SW 1271 (cell line): ENCODE measurements around the gene CACNA1S.

Source experiments
- DNase-seq, 2 experiments: peaks; one replicate each; lab custom pipeline; 2025; lab: John Stamatoyannopoulos, UW

CACNA1S gene

GRCh38 chr1:201093561-201093960 lies 18.7 kb downstream of the CACNA1S start:
- no peak for DNase-seq

GRCh38 chr1:201092738-201093137 lies 19.5 kb downstream of the CACNA1S start:
- no peak for DNase-seq

- DNase-seq = no peak
Measured at GRCh38 chr1:201091256-201091655, 21.0 kb downstream of the CACNA1S start.

DNA sequence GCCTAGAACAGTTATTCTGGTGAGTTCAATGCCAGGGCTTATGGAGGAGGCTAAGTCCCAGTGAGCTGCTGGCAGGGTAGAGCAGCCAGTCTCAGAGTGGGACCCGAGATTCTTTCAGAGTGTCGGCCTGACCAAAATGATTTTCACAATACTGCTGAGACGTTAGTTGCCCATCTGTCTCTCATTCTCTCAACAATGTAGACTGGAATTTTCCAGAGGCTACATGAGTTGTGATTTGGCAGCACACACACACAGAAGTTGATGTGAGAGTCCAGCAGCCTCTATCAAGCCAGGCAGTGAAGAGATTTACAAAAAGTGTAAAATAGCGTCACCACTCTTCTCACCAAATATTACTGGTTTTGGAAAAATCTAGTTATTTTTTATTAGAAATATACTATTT lies 21.7 kb downstream of the CACNA1S start:
- DNase-seq = no peak

- DNase-seq = no peak
Measured at GRCh38 chr1:201089596-201089995, 22.6 kb downstream of the CACNA1S start.

GRCh38 chr1:201088901-201089525 lies 23.2 kb downstream of the CACNA1S start:
- DNase-seq = no peak

DNA sequence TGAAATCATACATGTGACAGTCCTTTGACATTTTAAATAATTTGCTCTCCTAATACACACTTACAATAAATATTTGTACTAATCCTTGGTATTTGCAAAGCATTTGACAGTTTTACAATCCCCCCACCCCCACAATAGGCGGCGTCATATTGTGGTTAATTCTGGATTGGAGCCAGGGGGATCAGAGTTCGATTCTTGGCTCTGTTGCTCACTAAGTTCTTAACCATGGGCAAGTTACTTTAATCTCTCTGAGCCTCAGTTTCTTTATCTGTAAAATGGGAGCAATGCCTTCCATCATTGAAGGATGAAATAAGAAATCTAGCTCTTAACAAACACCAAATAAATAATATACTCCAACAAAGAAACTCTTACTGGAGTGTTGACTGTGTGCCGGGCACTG lies 23.8 kb downstream of the CACNA1S start:
- no peak for DNase-seq

DNA sequence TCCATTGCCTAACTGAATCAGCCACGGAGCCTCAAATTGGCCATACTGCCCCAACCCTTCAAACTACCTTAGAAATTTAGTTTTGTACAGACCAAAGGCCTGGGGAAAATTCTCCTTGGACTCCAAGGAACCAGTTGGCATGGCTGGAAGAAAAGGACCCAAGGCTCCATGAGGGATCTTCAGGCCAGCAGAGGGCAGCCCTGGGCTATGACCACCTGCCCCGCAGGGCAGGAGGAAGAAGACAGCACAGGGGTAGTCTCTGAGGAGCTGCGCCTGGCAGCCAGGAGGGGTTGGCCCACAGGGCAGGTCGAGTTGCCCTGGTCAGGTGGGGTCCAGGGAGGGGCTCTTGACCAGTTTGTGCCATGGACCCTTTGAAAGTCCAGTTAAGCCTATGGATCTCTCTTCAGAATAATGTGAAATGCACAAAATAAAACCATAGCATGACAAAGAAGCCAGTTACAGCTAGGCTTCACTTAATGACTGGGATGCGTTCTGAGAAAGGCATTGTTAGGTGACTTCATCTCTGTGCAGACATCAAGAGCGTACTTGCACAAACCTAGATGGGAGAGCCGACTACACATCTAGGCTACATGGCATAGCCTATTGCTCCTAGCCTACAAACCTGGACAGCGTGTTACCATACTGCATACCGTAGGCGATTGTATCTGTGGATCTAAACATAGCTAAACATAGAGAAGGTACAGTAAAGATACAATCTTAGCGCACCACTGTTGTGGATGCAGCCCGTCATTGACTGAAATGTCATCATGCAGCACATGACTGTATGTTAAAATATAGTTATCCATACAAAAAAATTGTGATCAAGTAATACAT lies 26.1 kb downstream of the CACNA1S start:
- DNase-seq = peak in 1 of 2 experiments; percentile 6

DNA sequence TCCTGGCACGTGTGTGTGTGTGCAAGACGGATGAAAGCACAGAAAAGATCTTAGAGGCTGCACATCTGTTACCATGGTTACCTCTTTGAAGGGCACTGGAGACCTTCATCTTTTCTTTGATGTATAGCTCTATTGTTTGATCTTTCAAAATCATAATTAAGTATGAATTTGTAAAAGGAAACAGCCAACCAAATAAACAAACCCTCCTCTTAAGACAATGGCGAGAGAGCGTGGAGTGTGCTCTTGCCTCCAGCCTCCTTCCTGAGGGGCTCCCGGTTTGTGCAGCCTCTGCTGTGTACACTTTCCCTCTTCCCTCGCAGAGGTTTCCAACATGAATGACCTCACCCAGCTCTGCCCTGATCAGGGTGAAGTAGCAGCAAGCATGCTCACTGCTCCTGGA lies 27.9 kb downstream of the CACNA1S start:
- DNase-seq = no peak

- DNase-seq = no peak
Measured at GRCh38 chr1:201083741-201084140, 28.5 kb downstream of the CACNA1S start.

DNA sequence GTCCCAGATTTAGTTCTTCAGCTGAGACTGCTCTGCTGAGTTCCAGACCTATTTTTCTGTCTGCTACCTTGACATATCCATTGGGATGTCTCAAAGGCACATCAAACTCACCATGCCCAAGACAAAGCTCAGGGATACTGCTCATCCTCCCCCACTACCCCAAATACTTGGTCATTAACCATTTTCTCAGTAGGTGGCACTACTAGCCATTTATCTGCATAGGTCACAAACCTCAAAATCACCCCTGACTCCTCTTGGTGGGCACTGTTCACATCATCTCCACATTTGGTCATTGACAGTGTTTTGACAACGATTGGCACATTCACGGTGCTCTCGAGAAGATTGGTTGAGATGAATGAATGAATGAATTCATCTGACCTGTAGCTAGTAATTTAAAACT lies 32.1 kb downstream of the CACNA1S start:
- no peak for DNase-seq

DNA sequence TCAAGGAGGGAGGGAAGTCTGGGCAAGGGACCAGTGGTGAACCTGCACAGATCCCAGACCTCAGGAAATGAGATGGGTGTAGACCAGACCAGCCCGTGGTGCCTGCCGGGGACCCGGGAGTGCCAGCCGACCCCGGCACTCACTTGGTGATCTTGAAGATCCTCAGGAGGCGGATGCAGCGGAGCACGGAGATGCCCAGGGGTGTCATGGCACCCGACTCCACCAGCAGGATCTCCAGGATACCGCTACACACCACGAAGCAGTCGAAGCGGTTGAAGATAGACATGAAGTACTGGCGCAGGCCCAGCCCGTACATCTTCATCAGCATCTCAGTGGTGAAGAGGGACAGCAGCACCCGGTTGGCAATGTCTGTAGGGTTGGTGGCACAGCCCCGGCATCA lies 34.5 kb downstream of the CACNA1S start:
- no peak for DNase-seq

DNA sequence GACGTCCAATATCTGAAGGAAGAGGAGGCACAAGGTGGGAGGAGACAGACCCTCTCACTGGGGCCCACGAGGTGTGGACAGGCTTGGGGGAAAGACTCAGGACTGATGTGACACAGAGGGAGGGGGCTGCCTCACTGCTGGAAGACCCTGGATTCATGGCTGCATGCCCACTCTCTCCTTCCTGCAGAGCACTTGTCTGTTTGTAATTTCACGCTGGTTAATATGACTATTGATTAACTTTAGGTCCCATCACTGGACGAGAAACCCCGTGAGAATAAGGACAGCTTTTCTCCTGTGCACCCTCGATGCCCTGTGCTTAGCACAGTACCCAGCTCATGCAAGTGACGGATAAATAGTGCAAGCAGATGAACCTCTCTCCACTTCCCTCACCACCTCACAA lies 35.1 kb downstream of the CACNA1S start:
- DNase-seq = no peak

- DNase-seq = no peak
Measured at GRCh38 chr1:201076092-201076491, 36.1 kb downstream of the CACNA1S start.

DNA sequence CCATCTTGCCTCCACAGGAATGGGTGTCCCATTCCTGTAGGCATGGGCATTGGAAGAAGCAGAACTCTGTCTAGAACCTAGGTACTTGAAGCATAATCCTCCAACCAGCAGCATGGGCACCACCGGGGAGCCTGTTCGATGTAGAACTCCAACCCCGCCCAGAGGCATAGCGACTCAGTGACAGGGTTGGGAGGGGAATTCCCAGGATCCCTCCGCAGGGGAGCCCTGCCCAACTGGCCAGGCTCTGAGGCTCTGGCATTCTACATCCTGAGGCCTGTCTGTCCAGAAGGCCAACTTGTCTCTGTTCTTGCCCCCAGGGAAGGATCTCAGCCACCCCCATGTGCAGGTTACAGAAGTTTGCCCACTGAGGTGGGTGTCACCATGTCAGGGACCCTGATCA lies 38.2 kb downstream of the CACNA1S start:
- DNase-seq = no peak

DNA sequence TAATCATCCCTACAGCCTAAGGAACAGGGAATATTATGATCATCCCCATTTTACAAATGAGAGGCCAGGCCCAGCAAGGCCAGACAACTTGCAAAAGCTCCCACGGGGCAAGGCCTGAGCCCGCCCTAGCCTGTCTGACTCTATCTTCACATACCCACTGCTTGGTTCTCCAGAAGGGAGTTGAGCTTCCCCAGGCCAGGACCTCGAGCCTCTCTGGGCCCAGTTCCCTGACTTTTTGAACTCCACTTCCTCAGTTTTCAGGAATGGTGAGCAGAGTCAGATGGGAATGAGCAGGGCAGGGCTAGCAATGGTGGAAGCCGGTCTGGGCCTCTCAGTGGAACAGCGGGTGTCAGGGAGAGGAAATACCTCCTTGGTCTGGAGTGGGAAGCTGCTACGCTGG lies 39.3 kb downstream of the CACNA1S start:
- DNase-seq = no peak

- DNase-seq = no peak
Measured at GRCh38 chr1:201072149-201072548, 40.1 kb downstream of the CACNA1S start.

- DNase-seq = no peak
Measured at GRCh38 chr1:201069636-201070035, 42.6 kb downstream of the CACNA1S start.

DNA sequence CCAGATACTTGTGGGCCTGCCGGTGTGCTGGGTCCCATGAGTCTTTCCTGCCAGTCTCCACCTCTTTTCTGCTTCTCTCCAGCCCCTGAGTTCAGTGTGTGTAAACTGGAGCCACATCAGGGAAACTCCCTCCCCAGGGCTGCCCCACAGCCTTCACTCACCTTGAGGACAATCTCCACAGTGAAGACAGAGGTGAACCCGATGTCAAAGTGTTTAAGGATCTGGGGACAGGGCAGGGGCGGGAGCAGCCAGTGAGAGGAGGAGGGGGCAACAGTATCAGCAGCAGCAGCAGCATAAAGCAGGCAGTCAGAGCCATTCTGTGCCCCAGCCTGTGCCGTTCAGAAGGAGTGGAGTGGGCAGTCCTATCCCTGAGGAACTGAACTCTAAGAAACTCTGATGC lies 43.2 kb downstream of the CACNA1S start:
- no peak for DNase-seq

GRCh38 chr1:201066986-201067385 lies 45.2 kb downstream of the CACNA1S start:
- DNase-seq = no peak

DNA sequence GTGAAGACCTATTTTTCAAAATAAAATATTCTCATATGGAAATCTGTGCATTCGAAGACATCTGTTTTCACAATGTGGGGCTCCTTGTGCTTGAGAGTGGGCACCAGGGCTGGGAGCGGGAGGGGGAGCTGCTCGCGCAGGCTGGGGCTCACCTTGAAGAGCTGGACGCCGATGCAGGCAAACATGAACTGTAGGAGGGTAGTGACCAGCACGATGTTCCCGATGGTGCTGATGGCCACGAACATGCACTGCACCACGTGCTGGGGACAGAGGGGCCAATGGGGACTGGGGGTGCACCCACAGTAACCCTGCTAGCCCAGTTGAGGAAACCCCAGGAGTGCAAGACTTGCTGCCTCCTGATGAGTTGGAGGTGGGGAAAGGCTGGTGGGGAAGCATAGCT lies 46.5 kb downstream of the CACNA1S start:
- no peak for DNase-seq

DNA sequence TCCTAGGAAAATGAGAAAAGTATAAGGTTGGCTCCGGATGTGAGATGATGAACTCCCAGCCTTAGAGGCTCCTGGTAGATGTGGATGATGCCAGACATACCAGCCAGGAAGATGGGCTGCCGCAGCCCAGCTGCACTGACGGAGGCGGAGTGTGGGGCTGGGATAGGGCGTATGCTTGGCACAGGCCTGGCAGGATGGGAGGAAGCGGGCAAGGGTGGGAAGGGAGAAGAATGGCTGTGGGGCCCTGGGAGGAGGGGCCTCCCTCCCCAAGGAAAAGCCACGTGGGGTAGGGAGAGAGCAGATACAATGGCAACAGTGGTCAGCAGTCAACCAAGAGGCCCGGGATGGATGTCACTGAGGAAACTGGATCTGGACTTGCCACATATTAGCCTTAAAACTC lies 47.4 kb downstream of the CACNA1S start:
- no peak for DNase-seq

DNA sequence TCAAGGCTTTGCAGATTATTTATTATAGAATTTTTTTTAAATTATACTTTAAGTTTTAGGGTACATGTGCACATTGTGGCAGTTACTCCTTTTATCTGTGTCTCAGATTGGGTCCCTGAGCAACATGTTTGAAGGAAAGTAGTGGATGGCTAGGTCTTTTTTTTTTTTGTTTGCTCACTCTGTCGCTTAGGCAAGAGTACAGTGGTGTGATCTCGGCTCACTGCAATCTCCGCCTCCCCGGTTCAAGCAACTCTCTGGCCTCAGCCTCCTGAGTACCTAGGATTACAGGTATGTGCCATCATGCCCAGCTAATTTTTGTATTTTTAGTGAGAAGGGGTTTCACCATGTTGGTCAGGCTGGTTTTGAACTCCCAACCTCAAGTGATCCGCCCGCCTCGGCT lies 49.1 kb downstream of the CACNA1S start:
- no peak for DNase-seq
